Measurements from ENCODE around the gene CACNA2D1.

The CACNA2D1 gene

GRCh38 chr7:81973117-81973516 is 470.5 kb downstream of the CACNA2D1 start:
- no peak for DNase-seq (ENCODE audit: low read depth)

GRCh38 chr7:81960026-81960425 is 483.6 kb downstream of the CACNA2D1 start:
- no peak for DNase-seq (ENCODE audit: low read depth)

- no peak for DNase-seq (ENCODE audit: low read depth)
These were observed 486.1 kb downstream of the CACNA2D1 start for GRCh38 chr7:81957517-81957916.

- peak; percentile 10 for DNase-seq (ENCODE audit: low read depth)
These were observed 487.1 kb downstream of the CACNA2D1 start for GRCh38 chr7:81956520-81956919.

- DNase-seq (ENCODE audit: low read depth), result no peak
These were observed 494.3 kb downstream of the CACNA2D1 start for GRCh38 chr7:81949306-81949705.

GRCh38 chr7:81944058-81944457 is 499.5 kb downstream of the CACNA2D1 start:
- no peak for DNase-seq (ENCODE audit: low read depth)

- DNase-seq (ENCODE audit: low read depth), result no peak
These were observed 506.5 kb downstream of the CACNA2D1 start for GRCh38 chr7:81937091-81937490.

GRCh38 chr7:81934596-81935301 is 508.8 kb downstream of the CACNA2D1 start:
- DNase-seq (ENCODE audit: low read depth), result no peak

GRCh38 chr7:81932936-81933335 is 510.6 kb downstream of the CACNA2D1 start:
- DNase-seq (ENCODE audit: low read depth), result no peak

- no peak for DNase-seq (ENCODE audit: low read depth)
These were observed 514.2 kb downstream of the CACNA2D1 start for GRCh38 chr7:81929386-81929785.

- DNase-seq (ENCODE audit: low read depth), result no peak
These were observed 517.4 kb downstream of the CACNA2D1 start for GRCh38 chr7:81926154-81926553.

GRCh38 chr7:81925530-81925929 is 518.0 kb downstream of the CACNA2D1 start:
- no peak for DNase-seq (ENCODE audit: low read depth)

GRCh38 chr7:81924494-81924893 is 519.1 kb downstream of the CACNA2D1 start:
- DNase-seq (ENCODE audit: low read depth), result no peak

GRCh38 chr7:81919494-81919893 is 524.1 kb downstream of the CACNA2D1 start:
- DNase-seq (ENCODE audit: low read depth), result no peak

GRCh38 chr7:81908220-81908619 is 535.4 kb downstream of the CACNA2D1 start:
- DNase-seq (ENCODE audit: low read depth), result no peak

GRCh38 chr7:81903115-81903514 is 540.5 kb downstream of the CACNA2D1 start:
- no peak for DNase-seq (ENCODE audit: low read depth)

- DNase-seq (ENCODE audit: low read depth), result no peak
These were observed 541.0 kb downstream of the CACNA2D1 start for GRCh38 chr7:81902536-81902935.

All from GM04504 (cell line).